GM21786 (cell line): Measurements from ENCODE around the gene DENND5A.

Experiments used
- ATAC-seq: cut with Tn5 transposase; IDR thresholded peaks from one replicate; pipeline ENCODE4 v1.9.1; 2021; ENCODE audit not compliant: unreplicated experiment

The DENND5A gene

DNA sequence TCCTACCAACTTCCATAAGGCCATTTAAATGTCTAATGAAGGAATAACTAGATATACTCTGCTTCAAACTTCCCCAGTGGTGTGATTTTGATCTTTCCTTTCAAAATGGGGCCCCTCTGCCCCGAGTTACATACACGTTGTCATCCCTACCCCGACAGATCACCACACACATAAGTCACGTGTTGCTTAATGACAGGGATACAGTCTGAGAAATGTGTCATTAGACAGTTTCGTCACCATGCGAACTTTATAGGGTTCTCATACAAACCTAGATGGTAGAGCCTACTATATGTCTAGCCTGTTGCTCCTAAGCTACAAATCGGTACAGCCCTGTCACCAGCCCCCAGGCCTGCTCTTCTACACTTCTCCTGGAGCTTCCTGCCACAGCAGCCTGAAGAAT lies 124.0 kb downstream of the DENND5A start:
- no peak for ATAC-seq

DNA sequence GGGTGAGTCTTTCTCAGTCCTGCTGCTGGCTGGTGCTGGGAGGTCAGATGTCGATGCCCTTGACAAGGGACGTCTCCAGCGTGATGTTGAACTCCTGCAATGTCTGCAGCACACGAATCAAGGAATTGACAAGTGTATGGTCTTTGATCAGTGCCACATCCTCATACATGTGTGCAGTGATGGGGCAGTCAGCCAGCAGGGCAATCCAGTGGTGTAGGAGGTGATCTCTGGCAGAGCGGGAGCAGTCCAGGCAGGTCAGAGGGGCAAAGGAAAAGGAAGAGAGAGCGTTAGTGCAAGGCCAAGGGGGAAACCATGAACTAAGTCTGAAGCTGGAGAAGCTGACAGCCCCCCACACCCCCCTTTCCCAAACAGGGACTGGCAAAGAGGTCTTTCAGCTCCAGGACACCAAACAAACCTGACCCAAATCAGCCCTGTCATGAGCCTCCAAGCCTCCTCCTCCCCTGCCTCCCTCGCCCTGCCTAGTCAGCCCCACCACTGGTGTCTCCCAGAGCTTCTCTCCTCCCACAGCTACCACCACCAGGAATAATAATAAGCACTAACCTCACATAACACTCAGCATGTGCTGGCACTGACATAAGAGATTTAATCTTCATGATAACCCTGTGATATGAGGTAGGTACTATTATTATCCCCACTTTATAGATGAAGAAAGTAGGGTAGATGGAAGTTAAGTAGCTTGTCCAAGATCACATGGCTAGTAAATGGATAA lies 125.4 kb downstream of the DENND5A start:
- no peak for ATAC-seq

DNA sequence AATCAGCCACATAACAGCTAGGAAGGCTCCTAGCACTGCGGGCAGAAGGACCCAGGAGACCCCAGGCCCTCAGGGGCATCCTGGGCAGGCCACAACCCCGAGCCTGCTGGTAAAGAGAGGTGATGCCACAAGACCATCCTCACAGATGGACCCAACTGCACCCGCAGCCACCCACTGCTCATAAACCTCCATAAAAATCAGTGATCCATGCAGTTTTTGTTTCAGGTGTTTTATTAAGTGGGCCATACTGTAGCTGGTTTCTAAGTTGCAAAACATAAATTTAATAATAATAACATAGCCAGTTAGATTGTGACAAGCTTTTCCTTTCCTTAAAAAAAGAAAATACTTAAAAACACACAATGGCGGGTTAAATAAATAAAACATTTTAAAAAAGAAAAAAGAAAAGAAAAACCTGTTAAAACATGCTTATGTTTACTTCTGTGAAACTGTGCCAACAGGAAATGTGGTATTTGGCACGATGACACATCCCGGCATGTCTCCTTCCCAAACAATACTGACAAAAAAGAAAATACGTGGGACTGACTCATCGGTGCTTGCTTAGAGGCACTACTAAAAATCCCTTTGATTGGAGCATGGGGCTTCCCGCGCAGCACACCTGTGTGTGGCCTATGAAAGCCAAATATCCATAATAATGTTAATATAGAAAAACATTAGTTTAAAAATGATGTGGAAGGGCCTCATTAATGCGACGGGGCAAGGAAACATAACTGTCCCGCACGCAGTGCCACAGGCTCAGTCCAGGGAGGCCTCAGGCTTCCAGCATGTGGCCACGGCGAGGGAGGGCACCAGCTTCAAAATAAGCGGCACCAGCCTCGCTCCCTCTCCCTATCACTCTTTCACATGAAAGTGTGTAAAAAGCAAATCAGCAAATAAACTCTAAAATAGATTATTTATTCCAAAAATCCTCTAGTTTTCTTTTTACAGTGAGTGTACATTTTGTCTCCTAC lies 126.3 kb downstream of the DENND5A start:
- no peak for ATAC-seq

DNA sequence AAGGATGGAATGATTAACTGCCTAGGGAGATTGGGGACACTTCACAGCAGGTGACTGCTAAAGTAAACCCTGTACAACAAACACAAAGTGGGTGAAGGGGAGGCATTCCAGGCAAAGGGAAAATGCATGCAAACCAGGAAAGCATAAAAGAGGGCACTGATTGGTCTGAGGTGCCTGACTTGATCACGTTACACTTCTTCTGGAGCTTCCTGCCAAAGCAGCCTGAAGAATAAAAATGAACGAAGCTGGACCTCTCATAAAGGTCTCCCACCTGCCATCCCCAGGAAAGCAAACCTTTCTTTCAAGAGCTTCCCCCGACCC lies 127.1 kb downstream of the DENND5A start:
- no peak for ATAC-seq

DNA sequence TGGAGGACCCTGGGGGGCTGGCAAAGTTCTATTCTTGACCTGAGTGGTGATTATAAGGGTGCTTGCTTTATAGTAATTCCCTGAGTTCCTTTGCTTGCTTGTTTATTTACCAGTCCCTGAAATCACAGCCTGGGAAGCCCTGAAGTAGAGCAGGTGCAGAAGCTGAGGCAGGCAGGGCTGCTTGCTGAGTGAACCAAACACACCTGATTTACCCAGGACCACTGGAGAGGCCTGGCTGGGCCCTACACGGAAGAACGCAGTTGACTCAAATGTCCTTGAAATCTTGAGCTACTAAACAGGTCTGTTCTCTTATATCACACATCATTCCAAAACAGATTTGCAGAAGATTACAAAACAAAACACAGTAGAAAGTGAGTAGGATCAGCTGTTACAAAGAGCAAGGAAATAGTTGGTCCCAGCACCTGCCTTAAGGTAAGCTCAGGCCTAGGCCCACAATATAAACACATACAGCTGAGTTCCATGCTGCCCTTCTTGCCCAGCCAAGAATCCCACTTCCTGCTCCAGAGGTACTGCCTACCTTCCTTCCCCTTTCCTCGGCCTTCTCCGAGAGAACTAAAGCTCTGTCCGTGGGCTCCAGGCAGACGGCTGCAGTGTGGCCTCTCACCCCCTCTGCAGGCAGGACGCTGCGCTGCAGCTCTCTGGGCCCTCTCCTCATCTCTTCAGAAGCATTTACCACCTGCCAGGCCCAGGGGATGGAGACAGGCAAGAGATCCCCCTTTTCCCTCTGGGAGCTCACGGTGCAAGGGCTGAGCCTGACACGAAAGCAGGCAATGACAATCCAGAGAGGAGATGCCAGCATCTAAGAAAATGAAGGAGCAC lies 127.6 kb downstream of the DENND5A start:
- peak; percentile 90 for ATAC-seq

DNA sequence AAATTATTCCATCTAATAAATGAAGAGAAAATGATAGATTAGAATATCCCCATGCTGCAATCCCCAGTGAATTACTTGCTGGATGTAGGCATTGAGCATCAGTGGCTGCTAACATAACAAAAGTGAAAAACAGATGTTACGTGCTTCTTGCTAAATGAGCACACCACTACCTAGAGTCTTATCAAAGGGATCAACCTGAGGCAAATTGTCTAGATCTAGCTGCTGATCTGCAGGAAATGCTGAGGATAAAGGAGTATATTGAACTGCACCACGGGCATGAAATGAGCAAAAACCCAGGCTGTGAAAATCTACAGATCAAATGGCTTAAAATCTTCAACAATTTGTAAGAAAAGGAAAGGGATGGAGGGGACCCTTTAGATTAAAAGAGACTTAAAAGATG lies 128.4 kb downstream of the DENND5A start:
- ATAC-seq, result no peak

DNA sequence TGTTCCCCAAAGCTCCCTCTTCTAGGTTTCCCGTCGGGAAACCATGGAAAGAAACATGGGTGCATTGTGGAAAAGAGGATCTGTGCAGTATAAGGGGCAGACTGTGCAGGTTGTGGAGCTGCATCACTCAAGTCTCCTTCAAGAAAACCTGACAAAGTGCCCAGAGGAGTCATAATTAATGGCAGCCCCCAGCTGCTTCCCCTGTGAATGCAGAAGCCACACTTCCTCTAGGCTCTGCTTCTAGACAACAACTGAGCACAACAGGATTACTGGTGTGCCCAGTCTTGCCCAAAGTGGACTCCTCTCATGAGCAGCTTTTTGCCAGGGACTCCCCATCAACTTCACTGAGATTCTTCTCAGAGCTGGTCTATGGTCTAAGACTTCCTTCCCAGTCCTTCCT lies 131.2 kb downstream of the DENND5A start:
- no peak for ATAC-seq

DNA sequence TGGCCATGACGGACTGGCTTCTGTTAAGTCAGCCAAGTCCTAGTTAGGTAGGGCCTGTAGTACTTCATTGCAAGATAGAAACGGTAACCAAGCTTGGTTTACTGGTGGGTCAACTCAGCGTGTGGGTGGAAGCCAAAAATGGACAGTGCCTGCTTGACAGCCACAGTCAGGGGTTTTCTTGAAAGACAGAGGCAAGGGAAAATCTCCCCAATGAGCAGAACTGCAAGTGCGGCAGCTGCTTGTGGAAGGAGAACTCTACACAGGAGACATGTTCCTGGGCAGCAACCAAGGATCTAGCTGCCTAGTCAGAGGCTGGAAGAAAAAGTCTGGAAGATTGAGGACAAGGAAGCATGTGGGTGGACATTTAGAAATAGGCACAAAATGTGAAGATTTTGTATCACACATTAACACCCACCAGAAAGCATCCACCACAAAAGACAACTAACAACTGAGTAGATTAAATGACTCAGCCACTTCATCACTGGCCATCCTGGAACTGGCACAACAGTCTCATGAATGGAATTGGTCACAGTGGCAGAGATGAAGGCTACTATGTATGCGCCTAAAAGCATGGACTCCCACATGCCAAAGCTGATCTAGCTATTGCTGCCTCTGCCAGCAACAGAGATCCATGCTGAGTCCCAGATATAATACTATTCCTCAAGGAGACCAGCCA lies 132.8 kb downstream of the DENND5A start:
- no peak for ATAC-seq

DNA sequence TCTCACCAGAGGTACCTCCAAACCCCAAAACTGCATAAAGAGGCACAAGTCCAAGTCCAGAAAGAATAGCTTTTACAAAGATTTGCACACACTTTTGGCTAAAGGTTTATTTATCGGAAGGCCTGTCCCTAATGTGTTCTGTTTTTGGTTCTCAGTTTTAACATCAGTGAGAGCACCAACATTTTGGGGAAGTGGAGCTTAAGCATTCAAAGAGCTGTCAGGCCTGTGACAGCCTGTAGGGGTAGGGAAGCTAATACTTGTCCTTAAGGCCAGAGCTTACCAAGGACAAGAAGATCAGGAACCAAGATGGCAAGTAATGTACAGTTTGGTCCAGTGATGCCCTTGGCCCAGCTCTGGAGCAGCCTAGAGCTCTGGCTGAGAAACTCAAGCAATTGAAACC lies 134.9 kb downstream of the DENND5A start:
- no peak for ATAC-seq

DNA sequence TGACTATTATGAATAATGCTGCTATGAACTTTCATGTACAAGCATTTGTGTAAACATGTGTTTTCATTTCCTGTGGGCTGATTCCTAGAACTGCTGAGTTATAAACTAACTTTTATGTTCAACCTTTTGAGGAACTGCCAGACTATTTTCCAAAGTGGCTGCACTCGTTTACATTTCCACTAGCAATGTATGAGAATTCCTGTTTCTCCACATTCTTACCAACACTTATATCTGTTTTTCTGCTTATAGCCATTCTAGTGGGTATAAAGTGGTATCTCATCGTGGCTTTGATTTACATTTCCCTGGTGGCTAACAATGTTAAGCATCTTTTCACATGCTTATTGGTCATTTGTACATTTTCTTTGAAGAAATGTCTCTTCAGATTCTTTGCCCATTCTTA lies 138.5 kb downstream of the DENND5A start:
- no peak for ATAC-seq

DNA sequence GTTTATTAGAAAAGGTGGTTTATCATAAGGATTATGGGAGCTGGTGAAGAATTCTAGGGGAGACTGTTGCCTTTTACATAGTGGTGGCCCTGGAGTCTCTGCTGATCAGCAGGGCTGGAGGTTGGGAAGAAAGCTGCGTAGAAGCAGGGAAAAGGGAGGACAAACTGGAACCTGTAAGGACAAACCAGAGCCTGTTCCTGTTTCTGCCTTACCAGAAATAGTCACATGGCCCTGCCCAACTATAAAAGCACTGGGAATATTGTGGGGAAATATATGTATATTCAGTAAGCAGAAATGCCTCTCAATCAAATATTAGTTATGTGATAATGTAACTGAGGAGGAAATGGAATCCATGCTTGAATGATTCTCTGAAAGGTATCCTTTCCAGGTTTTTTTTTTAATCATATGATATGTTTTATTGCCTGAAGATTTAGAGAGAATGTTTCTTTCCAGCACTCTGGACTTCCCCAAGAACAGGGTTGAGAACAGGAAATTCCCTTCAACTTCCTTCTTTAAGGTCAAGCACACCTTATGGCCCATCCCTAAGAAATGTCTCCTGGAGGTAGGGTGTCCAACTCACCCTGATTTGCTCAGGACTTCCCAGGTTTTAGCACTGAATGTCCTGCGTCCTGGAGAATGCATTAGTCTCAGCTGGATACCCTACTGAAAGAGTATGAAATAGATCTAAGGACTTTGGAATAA lies 139.8 kb downstream of the DENND5A start:
- no peak for ATAC-seq

DNA sequence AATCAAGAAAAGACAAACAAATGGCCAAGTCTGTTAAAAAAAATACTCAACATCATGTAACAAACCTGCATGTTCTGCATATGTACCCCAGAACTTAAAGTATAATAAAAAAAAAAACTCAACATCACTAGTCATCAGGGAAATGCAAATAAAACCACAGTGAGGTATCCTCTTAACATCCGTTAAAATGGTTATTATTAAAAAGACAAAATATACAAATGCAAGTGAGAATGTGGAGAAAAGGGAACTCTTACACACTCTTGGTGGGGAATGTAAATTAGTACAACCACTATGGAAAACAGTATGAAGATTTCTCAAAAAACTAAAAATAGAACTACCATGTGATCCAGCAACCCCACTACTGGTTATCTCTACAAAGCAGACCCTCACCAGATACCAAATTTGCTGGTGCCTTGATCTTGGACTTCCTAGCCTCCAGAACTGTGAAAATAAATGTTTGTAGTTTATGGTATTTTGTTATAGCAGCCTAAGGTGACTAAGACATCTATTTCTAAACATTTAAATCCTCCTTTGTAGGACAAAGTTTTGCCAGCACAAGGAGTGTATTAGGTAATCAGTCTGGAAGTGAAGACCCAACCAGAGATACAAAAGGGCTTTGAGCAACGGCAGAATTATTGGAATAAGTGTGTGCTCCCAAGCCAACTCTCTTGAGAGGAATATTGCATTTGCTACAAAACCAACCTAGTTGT lies 141.4 kb downstream of the DENND5A start:
- no peak for ATAC-seq

DNA sequence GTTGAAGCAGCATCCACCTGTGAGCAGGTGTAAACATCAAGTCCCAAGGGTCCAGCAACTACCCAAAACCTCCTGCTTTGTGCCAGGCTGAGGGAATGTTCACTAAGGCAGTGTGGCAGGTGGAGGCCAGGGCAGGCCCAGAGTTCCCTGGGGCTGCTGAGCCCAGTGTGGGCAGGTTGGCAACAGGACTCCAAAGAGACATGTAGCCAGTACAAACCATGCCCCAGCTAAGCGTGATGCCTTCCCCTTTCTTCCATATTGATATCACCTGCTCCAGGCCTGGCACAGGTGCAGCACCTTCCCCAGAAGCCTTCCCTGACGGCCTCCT lies 143.7 kb downstream of the DENND5A start:
- no peak for ATAC-seq

DNA sequence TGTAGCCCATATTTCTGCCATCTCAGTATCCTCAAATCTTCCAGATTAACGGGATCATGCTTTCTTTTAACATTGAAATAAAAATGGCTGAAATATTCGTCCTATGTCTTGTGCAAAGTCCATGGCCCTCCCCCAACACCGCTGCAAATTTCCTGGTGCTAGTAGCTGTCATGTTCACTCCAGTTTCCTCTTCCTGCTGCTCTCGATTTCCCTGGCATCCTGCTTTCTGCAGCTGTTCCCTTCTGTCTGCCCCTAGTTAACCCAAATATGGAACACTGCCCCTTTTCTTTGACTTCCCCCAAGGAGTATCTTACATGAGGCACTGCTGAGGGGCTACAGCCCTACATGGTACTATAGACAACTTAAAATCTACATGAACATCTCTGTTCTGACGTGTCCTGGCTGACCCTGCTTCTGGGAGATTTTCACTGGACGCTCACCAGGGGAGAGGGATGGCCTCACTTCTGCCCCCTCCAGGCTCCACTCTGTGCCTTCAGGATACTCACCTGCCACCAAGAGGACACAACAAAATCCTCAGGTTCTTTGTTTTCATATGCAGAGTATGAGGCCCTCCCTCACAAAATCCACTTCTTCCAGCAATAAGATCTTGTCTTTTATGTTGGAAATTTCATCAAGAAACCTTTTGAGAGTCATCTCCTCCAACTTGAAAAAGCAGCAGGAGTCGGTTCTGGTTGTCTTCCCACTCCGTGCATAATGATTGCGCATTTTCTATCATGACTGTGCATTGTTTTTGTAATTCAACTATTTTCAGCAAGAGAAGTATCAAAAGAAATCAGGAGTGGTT lies 144.3 kb downstream of the DENND5A start:
- no peak for ATAC-seq

DNA sequence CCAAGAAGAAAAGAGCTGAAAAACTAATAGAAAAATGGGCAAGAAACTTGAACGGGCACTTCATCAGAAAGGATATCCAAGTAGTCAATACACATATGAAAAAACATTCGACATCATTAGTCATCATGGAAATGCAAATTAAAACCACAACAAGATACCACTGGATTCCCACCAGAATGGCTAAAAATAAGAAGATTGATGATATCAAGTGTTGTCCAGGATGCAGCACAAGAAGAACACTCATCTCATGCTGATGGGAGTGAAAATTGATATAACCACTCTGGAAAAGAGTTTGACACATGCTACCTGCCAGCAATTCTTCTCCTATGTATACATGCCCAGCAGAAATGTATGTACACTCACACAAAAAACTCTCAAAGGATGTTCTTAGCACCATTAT lies 146.9 kb downstream of the DENND5A start:
- no peak for ATAC-seq

DNA sequence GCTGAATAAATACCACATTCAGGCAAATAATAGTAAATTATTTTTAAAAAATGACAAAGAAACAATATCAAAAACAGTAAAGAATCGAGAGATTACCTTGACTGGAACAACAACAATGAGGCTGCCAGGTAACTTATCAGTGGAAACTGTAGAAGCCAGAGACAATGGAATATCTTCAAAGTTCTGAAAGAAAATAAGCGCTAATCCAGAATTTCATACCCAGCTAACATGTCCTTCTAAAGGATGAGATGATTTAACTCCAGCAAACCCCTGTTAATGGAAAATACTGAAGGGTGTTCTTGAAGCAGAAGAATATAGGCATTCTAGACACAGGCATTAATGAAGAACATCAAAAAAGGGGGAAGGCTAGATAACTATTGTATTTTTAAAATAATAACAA lies 153.1 kb downstream of the DENND5A start:
- ATAC-seq, result no peak

DNA sequence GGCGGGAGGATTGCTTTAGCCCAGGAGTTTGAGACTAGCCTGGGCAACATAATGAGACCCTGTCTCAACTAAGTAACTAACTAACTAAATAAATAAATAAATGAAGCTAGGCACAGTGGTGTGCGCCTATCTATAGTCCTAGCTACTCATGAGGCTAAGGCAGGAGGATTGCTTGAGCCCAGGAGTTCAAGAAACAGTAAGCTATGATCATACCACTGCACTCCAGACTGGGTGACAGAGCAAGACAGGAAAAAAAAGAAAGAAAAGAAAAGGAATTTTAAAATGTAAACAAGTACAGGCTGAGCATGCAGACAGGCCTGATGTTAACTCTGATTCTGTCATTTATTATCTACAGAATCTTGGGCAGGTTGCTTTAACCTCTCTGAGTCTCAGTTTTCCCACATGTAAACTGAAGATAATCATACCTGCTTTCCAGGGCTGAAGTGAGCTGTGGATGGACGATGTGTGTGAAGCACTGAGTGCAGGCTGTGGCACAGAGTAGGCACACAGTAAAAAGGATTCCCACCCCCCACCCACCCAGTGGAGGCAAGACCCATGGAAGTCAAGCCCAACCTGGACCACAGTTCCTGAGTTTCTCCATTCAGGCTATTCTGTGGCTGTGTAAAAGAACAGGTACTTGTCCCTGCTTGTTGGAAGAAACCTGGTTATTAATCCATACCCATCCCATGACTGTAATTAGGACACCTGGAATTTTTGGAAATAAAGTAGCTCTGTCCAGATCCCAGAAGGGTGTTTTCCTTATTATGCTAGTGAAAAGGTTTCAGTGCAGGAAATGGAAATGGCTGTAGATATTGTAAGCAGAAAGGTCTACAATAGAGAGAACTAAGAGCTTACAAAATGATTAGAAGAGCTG lies 155.1 kb downstream of the DENND5A start:
- no peak for ATAC-seq

DNA sequence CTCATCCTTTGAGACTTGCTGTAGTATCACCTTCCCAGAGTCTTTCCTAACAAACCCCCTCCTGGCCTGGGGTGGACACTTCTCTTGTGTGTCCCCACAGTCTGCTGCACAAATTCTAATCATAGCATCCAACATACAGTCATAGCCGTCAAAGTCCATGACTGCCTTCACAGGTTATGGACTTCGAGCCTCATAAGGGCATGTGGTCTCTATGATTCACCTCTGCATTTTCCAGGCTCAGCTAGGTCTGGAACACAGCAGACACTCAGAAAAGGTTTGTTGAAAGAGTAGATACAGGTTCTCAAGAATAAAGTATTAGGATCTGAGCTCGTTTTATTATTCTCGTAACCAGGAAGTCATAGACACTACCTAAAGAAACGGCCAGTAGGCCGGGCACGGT lies 160.6 kb downstream of the DENND5A start:
- ATAC-seq, result no peak
